Body of pancreas (tissue), 4 donors: ENCODE data around the gene AFDN. TPM values are rescaled to one million over a fixed set of nuclear protein-coding genes. Genes with fewer than 3 reads are reported as not detected.

ENCODE experiments used
- ATAC-seq: fragments of 150-250 bp; one replicate; pipeline ENCODE4 v1.9.1; 2016
- DNase-seq, 4 donors: peaks; one replicate each; pipeline ENCODE4 v3.0.0-alpha.2; 2019
- H3K27ac ChIP-seq, 4 donors: fragments of 200-600 bp; sonication (generic); 1 replicate in 3 of 4; 2 replicates in 1 of 4; pipeline versions ENCODE4 v1.5.1 to v1.6.1; 2016 to 2019; ENCODE audit warnings: mild to moderate bottlenecking in 1 of 4, mixed read lengths in 1 of 4, moderate library complexity in 1 of 4
- H3K27me3 ChIP-seq, 2 donors: fragments of 200-600 bp; sonication (generic); one replicate each; pipeline ENCODE4 v1.6.0; 2016; ENCODE audit warnings: mild to moderate bottlenecking in 1 of 2
- H3K36me3 ChIP-seq, 2 donors: fragments of 200-600 bp; sonication (generic); replicated peaks in 1 of 2; 2 replicates each; pipeline ENCODE4 v1.5.1; 2016; ENCODE audit warnings: low read depth in 2 of 2; ENCODE audit not compliant: insufficient read depth in 1 of 2
- H3K4me1 ChIP-seq: fragments of 200-600 bp; sonication (generic); one replicate; pipeline ENCODE4 v1.6.0; 2016
- H3K4me3 ChIP-seq, 2 donors: fragments of 200-600 bp; sonication (generic); 1 replicate in 1 of 2; 2 replicates in 1 of 2; pipeline ENCODE4 v1.5.1; 2016 to 2019
- H3K9me3 ChIP-seq, 3 donors: fragments of 200-600 bp; sonication (generic); 1 replicate in 2 of 3; 2 replicates in 1 of 3; pipeline ENCODE4 v1.5.1; 2016
- POLR2A ChIP-seq, 3 donors: fragments of 450-650 bp; IDR thresholded peaks; one replicate each; pipeline ENCODE4 v1.6.1; 2016; ENCODE audit warnings: antibody characterized with exemption in 3 of 3, mild to moderate bottlenecking in 2 of 3
- WGBS, 2 donors: methylation state at CpG; one replicate each; pipeline ENCODE4 v1.1.5; 2017; 5-methylcytosine and 5-hydroxymethylcytosine counted together
- intact Hi-C: fragments of 100-400 bp; cut with DNase I; formaldehyde crosslinking; loops from one replicate; pipeline ENCODE4 v1.15.1; 2023
- total RNA-seq, 2 donors: library from RNA; depleted of rRNA; stranded (reverse); fragments of >200 nt; gene quantifications; one replicate each; pipeline ENCODE4 v1.1.0, GENCODE V29; 2016
- TF ChIP-seq, protein P1 (sequence below), 7 experiments: fragments of 450-650 bp in 4 of 7; fragments of 200-600 bp in 3 of 7; sonication (generic) in 3 of 7; IDR thresholded peaks; one replicate each; pipeline ENCODE4 v1.5.1; 2016 to 2019; ENCODE audit warnings: antibody characterized with exemption in 7 of 7

AFDN gene
- total RNA-seq, 2 donors from 2014 or later, result 160 to 195 TPM

DNA sequence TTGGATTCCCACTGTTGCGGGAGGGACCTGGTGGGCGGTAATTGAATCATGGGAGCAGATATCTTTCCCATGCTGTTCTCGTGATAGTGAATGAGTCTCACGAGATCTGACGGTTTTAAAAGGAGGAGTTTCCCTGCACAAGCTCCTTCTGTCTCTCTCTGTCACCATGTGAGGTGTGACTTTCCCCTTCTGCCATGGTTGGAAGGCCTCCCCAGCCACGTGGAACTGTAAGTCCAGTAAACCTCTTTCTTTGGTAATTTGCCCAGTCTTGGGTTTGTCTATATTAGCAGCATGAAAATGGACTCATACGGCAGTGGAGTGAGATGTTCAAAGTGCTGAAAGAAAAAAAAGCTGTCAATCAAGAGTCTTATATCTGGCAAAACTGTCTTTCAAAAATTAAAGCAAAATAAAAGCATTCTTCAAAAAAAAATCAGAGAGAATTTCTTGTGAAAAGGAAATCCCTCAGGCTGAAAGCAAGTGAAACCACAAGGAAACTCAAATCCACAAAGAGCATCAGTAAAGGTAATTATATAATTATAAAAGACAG, 155.3 kb downstream of the AFDN start:
- Histone ChIP-seq H3K27ac (no peak overlapping the region), H3K4me3 (no peak overlapping the region), H3K9me3 (no peaks in the 10 kb centered on the region), H3K27me3 (no peaks in the 10 kb centered on the region), H3K36me3 (no peaks in the 10 kb centered on the region), H3K4me1 (no peaks in the 10 kb centered on the region)
- ATAC-seq (no peak), DNase-seq (no peak)
- TF ChIP-seq, protein P1, sequence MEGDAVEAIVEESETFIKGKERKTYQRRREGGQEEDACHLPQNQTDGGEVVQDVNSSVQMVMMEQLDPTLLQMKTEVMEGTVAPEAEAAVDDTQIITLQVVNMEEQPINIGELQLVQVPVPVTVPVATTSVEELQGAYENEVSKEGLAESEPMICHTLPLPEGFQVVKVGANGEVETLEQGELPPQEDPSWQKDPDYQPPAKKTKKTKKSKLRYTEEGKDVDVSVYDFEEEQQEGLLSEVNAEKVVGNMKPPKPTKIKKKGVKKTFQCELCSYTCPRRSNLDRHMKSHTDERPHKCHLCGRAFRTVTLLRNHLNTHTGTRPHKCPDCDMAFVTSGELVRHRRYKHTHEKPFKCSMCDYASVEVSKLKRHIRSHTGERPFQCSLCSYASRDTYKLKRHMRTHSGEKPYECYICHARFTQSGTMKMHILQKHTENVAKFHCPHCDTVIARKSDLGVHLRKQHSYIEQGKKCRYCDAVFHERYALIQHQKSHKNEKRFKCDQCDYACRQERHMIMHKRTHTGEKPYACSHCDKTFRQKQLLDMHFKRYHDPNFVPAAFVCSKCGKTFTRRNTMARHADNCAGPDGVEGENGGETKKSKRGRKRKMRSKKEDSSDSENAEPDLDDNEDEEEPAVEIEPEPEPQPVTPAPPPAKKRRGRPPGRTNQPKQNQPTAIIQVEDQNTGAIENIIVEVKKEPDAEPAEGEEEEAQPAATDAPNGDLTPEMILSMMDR (IDR thresholded peaks at IDR 0.05), result no peak
- TF ChIP-seq POLR2A (IDR thresholded peaks at IDR 0.05), result no peak
- WGBS, 2 donors, result 67 to 77% methylated on average over 7 of the region's 7 CpGs
- intact Hi-C loops, result no loop called here

DNA sequence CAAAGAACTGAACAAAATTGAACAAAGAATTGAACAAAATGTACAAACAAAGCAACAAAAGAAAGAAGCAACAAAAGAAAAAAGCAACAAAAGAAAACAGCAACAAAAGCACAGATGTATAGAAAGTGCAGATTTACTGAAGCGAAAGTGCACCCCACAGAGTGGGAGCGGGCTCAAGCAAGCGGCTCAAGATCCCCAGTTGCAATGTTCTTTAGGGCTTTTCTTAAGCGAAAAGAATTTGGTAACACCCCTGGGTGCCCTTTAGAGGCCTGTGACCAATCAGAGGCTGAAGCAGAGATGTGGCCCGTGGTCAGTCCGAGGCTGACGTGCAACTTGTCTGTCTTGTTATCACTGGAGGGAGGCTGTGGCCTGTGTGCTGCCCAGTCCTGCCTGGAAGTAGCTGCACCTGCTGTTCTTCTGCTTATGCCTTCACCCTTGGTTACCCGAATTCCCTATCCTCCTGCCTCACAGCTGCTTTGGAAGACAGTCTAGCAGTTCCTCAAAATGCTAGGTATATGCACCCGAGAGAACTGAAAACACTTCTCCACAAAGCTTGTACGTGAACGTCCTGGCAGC, 157.5 kb downstream of the AFDN start:
- TF ChIP-seq POLR2A (IDR thresholded peaks at IDR 0.05), result no peak
- TF ChIP-seq, protein P1 (IDR thresholded peaks at IDR 0.05), result no peak
- DNase-seq (no peak), ATAC-seq (no peak)
- Histone ChIP-seq H3K36me3 (no peaks in the 10 kb centered on the region), H3K27ac (no peak overlapping the region), H3K4me1 (no peaks in the 10 kb centered on the region), H3K4me3 (no peak overlapping the region), H3K27me3 (no peaks in the 10 kb centered on the region), H3K9me3 (no peaks in the 10 kb centered on the region)
- intact Hi-C loops, result no loop called here
- WGBS, 2 donors, result 89 to 93% methylated on average over 11 of the region's 11 CpGs

DNA sequence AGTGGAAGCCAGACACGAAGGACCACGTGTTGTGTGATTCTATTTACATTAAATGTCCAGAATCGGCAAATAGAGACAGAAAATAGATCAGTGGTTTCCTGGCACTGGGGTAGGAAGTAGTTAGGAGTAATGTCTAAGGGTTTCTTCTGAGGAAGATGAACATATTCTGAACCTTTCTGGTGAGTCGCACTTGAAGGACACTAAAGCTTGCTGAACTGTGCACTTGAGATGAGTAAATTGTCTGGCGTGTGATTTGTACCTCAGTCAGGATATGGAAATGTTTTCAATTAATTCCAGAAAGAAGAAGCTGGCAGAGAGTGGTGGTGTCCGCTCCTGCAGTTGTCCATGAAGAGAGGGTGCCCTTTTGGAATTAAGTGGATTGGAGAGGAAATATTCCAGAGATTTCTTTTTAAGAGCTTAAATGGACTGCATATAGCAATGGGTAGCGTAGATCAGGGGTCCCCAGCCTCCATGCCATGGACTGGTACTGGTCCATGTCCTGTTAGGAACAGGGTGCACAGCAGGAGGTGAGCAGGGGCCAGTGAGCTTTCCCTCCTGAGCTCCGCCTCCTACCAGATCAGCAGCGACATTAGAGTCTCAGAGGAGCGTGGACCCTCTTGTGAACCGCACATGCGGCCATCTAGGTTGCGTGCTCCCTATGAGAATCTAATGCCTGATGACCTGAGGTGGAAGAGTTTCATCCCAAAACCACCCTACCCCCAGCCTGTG, 158.3 kb downstream of the AFDN start:
- 80 to 90% methylated on average over 13 of the region's 13 CpGs for WGBS, 2 donors
- H3K36me3 ChIP-seq, result no peaks in the 10 kb centered on the region
- H3K4me3 ChIP-seq, result no peak overlapping the region
- DNase-seq, result no peak
- no peaks in the 10 kb centered on the region for H3K9me3 ChIP-seq
- ATAC-seq, result no peak
- H3K27me3 ChIP-seq, result no peaks in the 10 kb centered on the region
- TF ChIP-seq, protein P1 (IDR thresholded peaks at IDR 0.05), result no peak
- no peak for TF ChIP-seq POLR2A (IDR thresholded peaks at IDR 0.05)
- no peak overlapping the region for H3K27ac ChIP-seq
- intact Hi-C loops, result no loop called here
- no peaks in the 10 kb centered on the region for H3K4me1 ChIP-seq

DNA sequence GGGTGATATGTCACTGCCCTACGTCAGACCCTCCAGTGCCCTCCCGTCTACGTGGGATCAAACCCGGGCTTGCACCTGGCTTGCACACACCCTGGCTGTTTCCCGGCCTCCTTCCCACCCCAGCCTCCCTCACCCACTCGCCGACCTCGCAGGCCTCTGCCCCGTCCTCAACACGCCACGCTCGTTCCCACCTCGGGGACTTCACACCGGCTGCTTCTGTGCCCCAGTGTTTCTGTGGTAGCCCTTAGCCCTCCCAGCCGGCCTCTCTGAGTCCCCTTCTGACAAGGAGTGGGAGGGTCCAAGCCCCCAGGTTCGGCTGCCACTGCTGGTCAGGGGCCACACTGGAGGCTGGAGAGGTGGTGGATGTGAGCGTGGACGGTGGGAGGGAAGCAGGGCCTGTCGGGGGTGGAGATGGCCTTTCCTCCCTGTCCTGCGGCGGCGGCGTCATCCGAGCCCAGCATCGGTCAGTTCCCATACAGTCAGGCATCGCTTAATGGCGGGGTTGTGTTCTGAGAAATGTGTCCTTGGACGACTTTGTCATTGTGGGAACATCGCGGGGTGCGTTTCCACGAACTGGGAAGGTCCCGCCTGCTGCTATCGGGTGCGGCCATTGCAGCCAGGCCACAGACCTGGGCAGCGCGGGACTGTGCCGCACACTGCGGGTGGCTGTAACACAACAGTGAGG, 159.3 kb downstream of the AFDN start:
- H3K27ac ChIP-seq, result no peak overlapping the region
- H3K4me3 ChIP-seq, result no peak overlapping the region
- intact Hi-C loops, result no loop called here
- no peaks in the 10 kb centered on the region for H3K4me1 ChIP-seq
- DNase-seq, result no peak
- no peak for TF ChIP-seq POLR2A (IDR thresholded peaks at IDR 0.05)
- TF ChIP-seq, protein P1 (IDR thresholded peaks at IDR 0.05), result no peak
- WGBS, 2 donors, result 91 to 92% methylated on average over 33 to 38 of the region's 39 CpGs
- no peaks in the 10 kb centered on the region for H3K27me3 ChIP-seq
- H3K36me3 ChIP-seq, result no peaks in the 10 kb centered on the region
- H3K9me3 ChIP-seq, result no peaks in the 10 kb centered on the region
- ATAC-seq, result no peak
